SK-N-MC (cell line): ENCODE measurements around the gene KCNJ8.

Source experiments
- EZH2 ChIP-seq: fragments of 200-600 bp; sonication (generic); IDR thresholded peaks from one replicate; pipeline ENCODE4 v1.6.1; 2017; ENCODE audit warnings: antibody characterized with exemption
- POLR2AphosphoS5 ChIP-seq: IDR thresholded peaks from 2 replicates; pipeline ENCODE4 v1.6.1; 2012; ENCODE audit warnings: mild to moderate bottlenecking, low read depth, low read length, borderline replicate concordance

- TF ChIP-seq POLR2AphosphoS5: no peak
- no peak for TF ChIP-seq EZH2
Observed at GRCh38 chr12:21797539-21797938, 23.0 kb upstream of the KCNJ8 start.
